Fibroblast of mammary gland (primary cell): ENCODE results near the gene MAZ.

ENCODE experiments used
- DNase-seq: peaks from one replicate; pipeline ENCODE4 v3.0.0-alpha.2; 2010; ENCODE audit warnings: low read depth
- H3K4me3 ChIP-seq: 2 replicates; pipeline ENCODE4 v1.5.1; 2011; ENCODE audit warnings: low read depth, mild to moderate bottlenecking, low read length, moderate library complexity; ENCODE audit not compliant: control insufficient read depth
- TF ChIP-seq, protein P1 (sequence below): conservative IDR thresholded peaks from 2 replicates; pipeline ENCODE4 v1.5.1; 2011; ENCODE audit warnings: low read depth, low read length, inconsistent platforms; ENCODE audit not compliant: control insufficient read depth, insufficient read depth

Gene MAZ

DNA sequence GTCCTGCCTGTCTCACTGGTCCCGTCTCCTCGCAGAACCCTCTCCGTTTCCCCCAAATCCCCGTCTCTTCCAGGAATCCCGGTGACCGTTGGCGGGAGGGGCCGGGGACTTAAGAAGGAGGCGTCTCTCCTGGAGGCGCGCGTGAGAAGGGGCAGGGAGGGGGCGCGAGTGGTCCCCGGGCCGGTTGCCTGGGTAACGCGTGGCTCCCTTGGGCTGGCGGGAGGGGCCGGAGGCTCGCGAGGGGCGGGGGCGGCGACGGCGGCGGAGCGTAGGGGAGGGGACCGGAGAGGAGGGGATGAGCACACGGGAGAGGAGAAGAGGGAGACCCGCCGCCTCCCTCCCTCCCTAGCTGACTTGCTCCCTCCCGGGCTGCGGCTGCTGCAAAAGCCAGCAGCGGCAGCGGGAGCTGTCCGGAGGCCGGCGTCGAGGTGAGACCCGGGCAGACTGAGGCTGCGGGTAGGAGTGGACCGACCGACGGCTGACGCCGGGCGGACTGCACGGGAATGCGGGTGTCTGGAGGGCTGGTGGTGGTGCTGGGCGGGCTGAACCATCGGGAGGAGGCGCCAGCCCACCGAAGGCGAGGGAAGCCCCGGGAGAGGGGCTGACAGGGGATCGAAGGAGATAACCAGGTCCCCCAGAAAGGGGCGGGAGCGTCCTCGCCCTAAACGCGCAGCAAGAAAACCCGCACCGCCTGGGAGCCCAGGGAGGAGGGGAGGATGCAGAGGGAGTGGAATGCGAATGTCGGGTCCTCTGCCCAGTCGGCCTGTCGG, 5.8 kb downstream of the MAZ start, which contains the start of gene PRRT2:
TSS of gene PRRT2 (plus strand) at position 298 of the 770 bp plus-strand sequence. CDS start 862 bp downstream, outside the sequence.
- peak; percentile 38 for DNase-seq

DNA sequence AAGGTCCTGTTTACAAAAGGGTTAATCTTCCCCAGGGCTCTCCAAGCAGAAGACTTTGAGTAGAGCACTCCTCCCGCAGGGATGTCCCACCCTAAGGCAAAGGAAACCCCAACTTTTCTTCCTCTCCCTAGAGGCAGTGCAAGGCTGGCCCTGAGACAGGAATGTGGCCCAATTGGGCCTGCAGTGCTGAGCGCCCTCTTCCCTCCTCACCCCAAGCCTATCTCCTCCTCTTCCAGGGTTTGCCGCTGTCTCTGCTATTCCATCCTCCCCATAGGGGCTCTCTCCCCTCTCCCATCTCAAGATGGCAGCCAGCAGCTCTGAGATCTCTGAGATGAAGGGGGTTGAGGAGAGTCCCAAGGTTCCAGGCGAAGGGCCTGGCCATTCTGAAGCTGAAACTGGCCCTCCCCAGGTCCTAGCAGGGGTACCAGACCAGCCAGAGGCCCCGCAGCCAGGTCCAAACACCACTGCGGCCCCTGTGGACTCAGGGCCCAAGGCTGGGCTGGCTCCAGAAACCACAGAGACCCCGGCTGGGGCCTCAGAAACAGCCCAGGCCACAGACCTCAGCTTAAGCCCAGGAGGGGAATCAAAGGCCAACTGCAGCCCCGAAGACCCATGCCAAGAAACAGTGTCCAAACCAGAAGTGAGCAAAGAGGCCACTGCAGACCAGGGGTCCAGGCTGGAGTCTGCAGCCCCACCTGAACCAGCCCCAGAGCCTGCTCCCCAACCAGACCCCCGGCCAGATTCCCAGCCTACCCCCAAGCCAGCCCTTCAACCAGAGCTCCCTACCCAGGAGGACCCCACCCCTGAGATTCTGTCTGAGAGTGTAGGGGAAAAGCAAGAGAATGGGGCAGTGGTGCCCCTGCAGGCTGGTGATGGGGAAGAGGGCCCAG, 6.7 kb downstream of the MAZ start:
- H3K4me3 ChIP-seq: peak overlapping the region; percentile 44
- no peak for DNase-seq
- TF ChIP-seq, protein P1, sequence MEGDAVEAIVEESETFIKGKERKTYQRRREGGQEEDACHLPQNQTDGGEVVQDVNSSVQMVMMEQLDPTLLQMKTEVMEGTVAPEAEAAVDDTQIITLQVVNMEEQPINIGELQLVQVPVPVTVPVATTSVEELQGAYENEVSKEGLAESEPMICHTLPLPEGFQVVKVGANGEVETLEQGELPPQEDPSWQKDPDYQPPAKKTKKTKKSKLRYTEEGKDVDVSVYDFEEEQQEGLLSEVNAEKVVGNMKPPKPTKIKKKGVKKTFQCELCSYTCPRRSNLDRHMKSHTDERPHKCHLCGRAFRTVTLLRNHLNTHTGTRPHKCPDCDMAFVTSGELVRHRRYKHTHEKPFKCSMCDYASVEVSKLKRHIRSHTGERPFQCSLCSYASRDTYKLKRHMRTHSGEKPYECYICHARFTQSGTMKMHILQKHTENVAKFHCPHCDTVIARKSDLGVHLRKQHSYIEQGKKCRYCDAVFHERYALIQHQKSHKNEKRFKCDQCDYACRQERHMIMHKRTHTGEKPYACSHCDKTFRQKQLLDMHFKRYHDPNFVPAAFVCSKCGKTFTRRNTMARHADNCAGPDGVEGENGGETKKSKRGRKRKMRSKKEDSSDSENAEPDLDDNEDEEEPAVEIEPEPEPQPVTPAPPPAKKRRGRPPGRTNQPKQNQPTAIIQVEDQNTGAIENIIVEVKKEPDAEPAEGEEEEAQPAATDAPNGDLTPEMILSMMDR: no peak

More for the DNA sequence above, 5.8 kb downstream of the MAZ start, which contains the start of gene PRRT2:
- H3K4me3 ChIP-seq: peak within 1 kb of the TSS; percentile 44
- TF ChIP-seq, protein P1: no peak

- TF ChIP-seq, protein P1: no peak
- DNase-seq: no peak
- H3K4me3 ChIP-seq: no peak overlapping the region
Observed at GRCh38 chr16:29813644-29814562, 7.6 kb downstream of the MAZ start.

- H3K4me3 ChIP-seq: no peak overlapping the region
Observed at GRCh38 chr16:29814592-29814991, 8.3 kb downstream of the MAZ start.

GRCh38 chr16:29815032-29815721, 8.8 kb downstream of the MAZ start:
- TF ChIP-seq, protein P1: no peak
- H3K4me3 ChIP-seq: peak overlapping the region; percentile 80
- no peak for DNase-seq

More at GRCh38 chr16:29814592-29814991, 8.3 kb downstream of the MAZ start:
- DNase-seq: no peak
- TF ChIP-seq, protein P1: no peak
